CD8-positive, alpha-beta memory T cell (primary cell): Measurements from ENCODE around the gene SHB. TPM values are rescaled to one million over a fixed set of nuclear protein-coding genes. Genes with fewer than 3 reads are reported as not detected.
"Not testable (repeated sequence)": the region's sequence is repeated elsewhere in the genome, so short reads cannot be mapped to it uniquely, and the experiment has no call there.

Source experiments
- CTCF ChIA-PET: fragments of 350-600 bp; sonication (Branson Sonifier 250); formaldehyde crosslinking; loops from one replicate; lab custom pipeline; 2021; ENCODE audit warnings: antibody characterized with exemption; lab: Charles Lee
- POLR2A ChIA-PET: fragments of 350-600 bp; sonication (Branson Sonifier 250); formaldehyde crosslinking; loops from one replicate; lab custom pipeline; 2021; ENCODE audit warnings: antibody characterized with exemption; lab: Charles Lee
- DNase-seq, 5 donors: peaks; one replicate each; pipeline versions ENCODE4 v3.0.0 to v3.0.0-alpha.2; 2020 to 2022; ENCODE audit warnings: mixed read lengths in 1 of 5
- H3K27ac ChIP-seq: one replicate; pipeline ENCODE4 v1.7.0; 2013; ENCODE audit warnings: low read depth, mild to moderate bottlenecking, low read length, moderate library complexity
- H3K27me3 ChIP-seq: 2 replicates; pipeline ENCODE4 v1.7.0; 2013; ENCODE audit warnings: low read length, mild to moderate bottlenecking; ENCODE audit not compliant: insufficient read depth, poor library complexity, severe bottlenecking
- H3K36me3 ChIP-seq: 2 replicates; pipeline ENCODE4 v1.7.0; 2013; ENCODE audit warnings: mild to moderate bottlenecking, low read length, moderate library complexity; ENCODE audit not compliant: insufficient read depth
- H3K4me1 ChIP-seq: 2 replicates; pipeline ENCODE4 v1.7.0; 2013; ENCODE audit warnings: mild to moderate bottlenecking, low read length, moderate library complexity; ENCODE audit not compliant: insufficient read depth
- H3K4me3 ChIP-seq: 2 replicates; pipeline ENCODE4 v1.7.0; 2013; ENCODE audit warnings: mild to moderate bottlenecking, low read length
- H3K9me3 ChIP-seq: 2 replicates; pipeline ENCODE4 v1.7.0; 2013; ENCODE audit warnings: mild to moderate bottlenecking, low read length
- H3K27ac Mint-ChIP-seq, 8 donors: one replicate each; pipeline ENCODE4 v1.8.0; 2020 to 2021; ENCODE audit warnings: mixed read lengths in 8 of 8, mild to moderate bottlenecking in 6 of 8, inconsistent platforms in 3 of 8, moderate library complexity in 3 of 8
- H3K27me3 Mint-ChIP-seq, 2 donors: one replicate each; pipeline ENCODE4 v1.8.0; 2020 to 2021; ENCODE audit warnings: mixed read lengths in 2 of 2, mild to moderate bottlenecking in 1 of 2, moderate library complexity in 1 of 2
- H3K36me3 Mint-ChIP-seq, 3 donors: one replicate each; pipeline ENCODE4 v1.8.0; 2020 to 2021; ENCODE audit warnings: mixed read lengths in 3 of 3, inconsistent platforms in 1 of 3, mild to moderate bottlenecking in 1 of 3
- H3K4me1 Mint-ChIP-seq, 3 donors: one replicate each; pipeline ENCODE4 v1.8.0; 2020 to 2021; ENCODE audit warnings: mixed read lengths in 3 of 3, inconsistent platforms in 1 of 3, mild to moderate bottlenecking in 1 of 3
- H3K4me3 Mint-ChIP-seq, 7 donors: one replicate each; pipeline ENCODE4 v1.8.0; 2020 to 2021; ENCODE audit warnings: mixed read lengths in 7 of 7, mild to moderate bottlenecking in 6 of 7, moderate library complexity in 4 of 7, inconsistent platforms in 2 of 7
- H3K9me3 Mint-ChIP-seq, 5 donors: one replicate each; pipeline ENCODE4 v1.8.0; 2020 to 2022; ENCODE audit warnings: mixed read lengths in 5 of 5, mild to moderate bottlenecking in 3 of 5, moderate library complexity in 2 of 5, inconsistent platforms in 1 of 5
- polyA plus RNA-seq: library from polyadenylated mRNA; unstranded; fragments of 300-500 nt; fragmentation: Illumina TruSeq; gene quantifications from one replicate; pipeline ENCODE4 v1.2.3, GENCODE V29; 2021
- total RNA-seq, 2 experiments: library from RNA; stranded (reverse); gene quantifications; one replicate each; pipeline ENCODE4 v1.2.3, GENCODE V29; 2021

The SHB gene
- total and polyA plus RNA-seq, 3 experiments from 2014 or later: 0.64 to 1.8 (median 1.8) TPM

GRCh38 chr9:37887977-37888583 is 180.9 kb downstream of the SHB start:
- H3K4me1 ChIP-seq, H3K27ac Mint-ChIP-seq, H3K27me3 Mint-ChIP-seq, CTCF ChIA-PET, H3K4me3 Mint-ChIP-seq, DNase-seq, H3K27me3 ChIP-seq, H3K4me3 ChIP-seq, H3K27ac ChIP-seq, H3K36me3 ChIP-seq, POLR2A ChIA-PET, H3K9me3 ChIP-seq, H3K9me3 Mint-ChIP-seq: not testable (repeated sequence)
- Mint-ChIP-seq H3K4me1 (peaks cover 2 to 11% (median 5%) of the 10 kb centered on the region in 3 donors), H3K36me3 (peaks cover 0 to 63% (median 19%) of the 10 kb centered on the region in 3 donors)

GRCh38 chr9:37880916-37881479 is 188.0 kb downstream of the SHB start:
- no peak overlapping the region for H3K4me3 ChIP-seq
- Mint-ChIP-seq H3K4me1 (peaks cover 2 to 7% (median 5%) of the 10 kb centered on the region in 3 donors), H3K4me3 (no peak overlapping the region), H3K9me3 (no peaks in the 10 kb centered on the region), H3K27me3 (no peaks in the 10 kb centered on the region), H3K27ac (peak overlapping the region in 3 of 8 donors; percentile 29 to 46 (median 31)), H3K36me3 (peaks cover 0 to 47% (median 11%) of the 10 kb centered on the region in 3 donors)
- DNase-seq: no peak
- ChIA-PET POLR2A (no interaction called here), CTCF (no interaction called here)
- no peaks in the 10 kb centered on the region for H3K27me3 ChIP-seq
- no peaks in the 10 kb centered on the region for H3K4me1 ChIP-seq
- H3K27ac ChIP-seq: no peak overlapping the region
- H3K9me3 ChIP-seq: no peaks in the 10 kb centered on the region
- H3K36me3 ChIP-seq: no peaks in the 10 kb centered on the region

- H3K27me3 ChIP-seq: no peaks in the 10 kb centered on the region
- peaks cover 0 to 33% (median 8%) of the 10 kb centered on the region in 3 donors for H3K36me3 Mint-ChIP-seq
- peak overlapping the region in 1 of 8 donors; percentile 23 for H3K27ac Mint-ChIP-seq
- DNase-seq: no peak
- no peaks in the 10 kb centered on the region for H3K9me3 ChIP-seq
- ChIA-PET CTCF (no interaction called here), POLR2A (no interaction called here)
- H3K4me1 Mint-ChIP-seq: no peaks in the 10 kb centered on the region
- no peaks in the 10 kb centered on the region for H3K27me3 Mint-ChIP-seq
- no peaks in the 10 kb centered on the region for H3K4me1 ChIP-seq
- H3K4me3 ChIP-seq: no peak overlapping the region
- H3K4me3 Mint-ChIP-seq: no peak overlapping the region
- no peaks in the 10 kb centered on the region for H3K36me3 ChIP-seq
- no peaks in the 10 kb centered on the region for H3K9me3 Mint-ChIP-seq
- H3K27ac ChIP-seq: no peak overlapping the region
These were observed 192.7 kb downstream of the SHB start for GRCh38 chr9:37876376-37876775.

GRCh38 chr9:37873955-37874354 is 195.1 kb downstream of the SHB start:
- no peak overlapping the region for H3K4me3 Mint-ChIP-seq
- Histone ChIP-seq H3K27ac (no peak overlapping the region), H3K9me3 (no peaks in the 10 kb centered on the region), H3K27me3 (no peaks in the 10 kb centered on the region), H3K4me1 (no peaks in the 10 kb centered on the region), H3K36me3 (no peaks in the 10 kb centered on the region), H3K4me3 (no peak overlapping the region)
- H3K36me3 Mint-ChIP-seq: peaks cover 0 to 20% (median 3%) of the 10 kb centered on the region in 3 donors
- DNase-seq: no peak
- H3K27me3 Mint-ChIP-seq: no peaks in the 10 kb centered on the region
- no peaks in the 10 kb centered on the region for H3K4me1 Mint-ChIP-seq
- no peaks in the 10 kb centered on the region for H3K9me3 Mint-ChIP-seq
- ChIA-PET CTCF (no interaction called here), POLR2A (no interaction called here)
- no peak overlapping the region for H3K27ac Mint-ChIP-seq

GRCh38 chr9:37870799-37871176 is 198.2 kb downstream of the SHB start:
- no peak for DNase-seq

GRCh38 chr9:37870081-37870798 is 198.8 kb downstream of the SHB start:
- Histone ChIP-seq H3K27ac (no peak overlapping the region), H3K36me3 (no peaks in the 10 kb centered on the region), H3K4me1 (no peaks in the 10 kb centered on the region), H3K4me3 (no peak overlapping the region), H3K9me3 (no peaks in the 10 kb centered on the region), H3K27me3 (no peaks in the 10 kb centered on the region)
- no peak for DNase-seq
- CTCF ChIA-PET: no interaction called here
- Mint-ChIP-seq H3K36me3 (peaks cover 0 to 5% (median 4%) of the 10 kb centered on the region in 3 donors), H3K9me3 (no peaks in the 10 kb centered on the region), H3K4me3 (no peak overlapping the region), H3K27ac (no peak overlapping the region), H3K27me3 (no peaks in the 10 kb centered on the region), H3K4me1 (no peaks in the 10 kb centered on the region)
- POLR2A ChIA-PET: no interaction called here

More at GRCh38 chr9:37870799-37871176, 198.2 kb downstream of the SHB start:
- Mint-ChIP-seq H3K4me3 (no peak overlapping the region), H3K27me3 (no peaks in the 10 kb centered on the region), H3K36me3 (peaks cover 0 to 8% (median 4%) of the 10 kb centered on the region in 3 donors), H3K27ac (no peak overlapping the region), H3K4me1 (no peaks in the 10 kb centered on the region), H3K9me3 (no peaks in the 10 kb centered on the region)
- H3K36me3 ChIP-seq: no peaks in the 10 kb centered on the region
- no peaks in the 10 kb centered on the region for H3K9me3 ChIP-seq
- CTCF ChIA-PET: interaction anchor here (1.2 kb wide), 1 partner anchor 32 kb away, joined by 3 read pairs; no protein-coding TSS in a partner anchor
- H3K4me3 ChIP-seq: no peak overlapping the region
- no peaks in the 10 kb centered on the region for H3K4me1 ChIP-seq
- H3K27me3 ChIP-seq: no peaks in the 10 kb centered on the region
- POLR2A ChIA-PET: no interaction called here
- H3K27ac ChIP-seq: no peak overlapping the region

Other genes starting within 250 kb of the SHB start
- gene SLC25A51, start 165.1 kb downstream of the SHB start, total RNA-seq: 10 to 100 TPM; 38.5 to 39.8 TPM
- 12.9 TPM for gene SLC25A51, start 165.1 kb downstream of the SHB start, polyA plus RNA-seq